ENCODE measurements around the gene IRF5.
"Not testable (repeated sequence)": the region's sequence is repeated elsewhere in the genome, so short reads cannot be mapped to it uniquely, and the experiment has no call there.

IRF5 gene

DNA sequence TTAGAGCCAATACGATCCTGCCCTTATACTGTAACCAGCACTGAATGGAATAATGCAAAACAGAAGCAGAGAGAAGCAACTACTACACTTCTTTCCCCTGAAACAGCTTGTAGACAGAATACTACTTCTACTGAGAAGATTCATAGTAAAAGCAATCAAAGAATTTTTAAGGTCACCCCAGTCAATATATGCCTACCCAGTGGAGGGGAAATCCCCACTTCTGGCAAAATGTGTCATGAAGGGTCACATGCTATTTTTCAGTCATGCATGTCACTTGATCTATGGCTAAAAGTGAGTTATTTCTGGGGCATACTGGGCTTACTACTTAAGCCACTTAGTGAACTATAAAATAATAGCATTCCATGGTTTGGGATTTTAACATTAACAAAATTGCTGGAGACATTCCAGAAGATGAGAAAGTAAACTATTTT, 25.6 kb downstream of the IRF5 start:
- no peak for DNase-seq (ENCODE audit: low spot score)

DNA sequence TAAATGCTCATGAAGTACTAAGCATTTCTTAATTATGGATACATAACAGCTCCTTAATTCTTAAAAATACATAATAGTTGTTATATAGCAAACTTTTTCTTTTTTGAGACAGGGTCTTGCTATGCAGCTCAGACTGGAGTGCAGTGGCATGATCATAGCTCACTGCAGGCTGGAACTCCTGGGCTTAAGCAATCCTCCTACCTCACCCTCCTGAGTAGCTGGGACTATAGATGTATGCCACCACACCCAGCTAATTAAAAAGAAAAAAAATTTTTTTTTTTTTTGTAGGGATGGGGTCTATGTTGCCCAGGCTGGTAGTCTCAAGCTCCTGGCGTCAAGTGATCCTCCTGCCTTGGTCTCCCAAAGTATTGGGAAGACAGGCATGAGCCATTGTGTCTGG, 30.9 kb downstream of the IRF5 start:
- no peak for DNase-seq (ENCODE audit: low spot score)

DNA sequence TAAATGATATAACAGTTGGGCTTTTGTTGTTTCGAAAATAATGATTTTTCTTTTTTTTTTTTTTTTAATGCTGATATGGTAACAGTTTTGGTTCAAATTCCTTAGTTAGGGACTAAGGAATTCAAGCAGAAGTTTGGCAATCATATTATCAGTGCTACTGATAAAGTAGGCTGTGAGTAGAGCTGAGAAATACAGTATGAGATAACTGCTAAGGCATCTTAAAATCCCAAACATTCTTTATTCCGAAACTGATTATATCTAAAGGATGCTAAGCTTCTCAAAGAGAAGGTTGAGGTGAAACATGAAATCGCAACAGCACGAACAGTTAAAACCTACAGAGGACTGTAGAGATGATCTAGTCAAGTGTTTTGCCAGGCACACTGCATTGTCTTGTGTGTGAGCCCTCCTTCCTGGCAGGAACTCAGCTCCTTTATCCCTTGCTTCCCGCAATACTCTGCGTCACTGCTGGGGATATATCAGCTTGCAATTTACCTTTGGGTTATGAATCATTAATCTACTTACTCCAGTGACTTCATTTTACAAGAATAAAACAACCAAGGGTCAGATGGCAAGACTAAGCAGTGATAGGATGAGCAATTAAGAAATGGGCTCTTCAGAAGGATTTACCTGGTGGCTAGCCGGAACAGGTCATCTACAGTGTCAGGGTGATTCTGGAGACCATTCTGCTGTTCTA, 36.7 kb downstream of the IRF5 start:
- no peak for DNase-seq (ENCODE audit: low spot score)

DNA sequence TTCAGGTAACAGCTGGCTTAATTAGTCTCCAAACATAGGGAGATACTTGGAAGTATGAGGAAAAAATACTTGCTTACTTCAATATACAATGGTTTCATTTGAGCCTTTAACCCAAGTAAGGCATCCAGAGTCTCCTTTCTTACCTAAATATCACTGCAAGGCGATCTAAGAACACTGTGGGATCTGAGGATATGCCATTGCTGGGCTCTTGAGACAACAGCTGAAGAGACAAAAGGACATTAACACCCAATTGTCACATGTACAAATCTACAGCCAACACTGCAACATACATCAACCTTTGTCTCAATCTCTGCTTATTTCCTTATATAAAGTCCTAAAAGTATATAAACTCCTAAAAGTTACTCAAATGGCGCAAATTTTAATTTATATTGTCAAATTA, 44.4 kb downstream of the IRF5 start:
- DNase-seq (ENCODE audit: low spot score): no peak

DNA sequence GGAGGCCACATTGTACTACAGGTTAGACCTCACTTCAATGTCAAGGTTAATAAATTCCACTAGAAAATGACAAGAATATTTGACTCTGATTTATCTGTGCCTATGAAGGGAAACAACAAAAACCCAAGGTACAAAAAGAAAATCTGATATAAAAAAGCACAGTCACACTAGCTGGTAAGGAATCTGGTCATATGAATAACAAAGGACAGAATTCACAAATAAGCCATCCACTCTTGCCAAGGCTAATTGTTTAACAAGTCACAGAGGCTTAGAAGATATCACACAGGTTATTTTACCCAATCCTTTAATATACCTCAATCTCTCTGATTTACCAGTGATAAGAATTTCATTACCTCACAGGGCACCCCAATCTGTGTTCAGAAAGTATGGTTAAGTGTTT, 47.9 kb downstream of the IRF5 start:
- DNase-seq (ENCODE audit: low spot score): no peak

DNA sequence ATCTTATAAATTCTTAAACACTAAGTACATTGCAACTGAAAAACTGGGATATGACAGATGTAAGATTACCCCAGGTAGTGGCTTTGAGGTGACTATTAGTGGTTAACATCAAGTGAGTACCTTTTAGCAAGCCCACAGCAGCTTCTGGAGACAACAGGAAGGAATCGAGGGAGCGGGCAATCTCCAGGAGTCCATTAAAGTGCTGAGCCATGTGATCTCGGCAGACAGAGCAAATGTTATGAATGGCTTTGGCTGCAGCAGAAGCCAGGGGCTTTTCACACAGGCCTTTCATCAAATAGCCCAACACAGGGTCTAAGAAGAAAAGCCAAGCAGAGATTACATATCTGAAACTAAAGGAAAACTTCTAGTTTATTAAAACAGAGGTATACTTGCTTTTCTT, 48.9 kb downstream of the IRF5 start:
- DNase-seq (ENCODE audit: low spot score): no peak

DNA sequence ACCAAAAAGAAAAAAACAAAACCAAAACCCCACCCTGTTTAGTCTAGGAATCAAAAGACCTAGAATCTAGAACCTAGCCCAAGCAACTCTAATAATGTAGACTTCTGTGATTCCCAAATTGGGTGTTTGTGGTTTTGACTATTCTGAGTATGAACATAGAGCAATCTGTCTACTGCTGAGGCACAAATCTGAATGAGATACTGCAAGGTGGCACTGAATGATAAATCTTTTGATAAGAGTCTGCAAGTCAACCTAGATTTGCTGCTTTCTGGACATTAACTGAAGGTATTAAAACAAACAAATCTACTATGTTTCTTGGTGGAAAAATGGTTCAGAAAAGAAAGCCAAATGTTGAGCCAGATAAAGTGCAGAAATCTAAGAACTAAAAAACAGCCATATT, 50.6 kb downstream of the IRF5 start:
- no peak for DNase-seq (ENCODE audit: low spot score)

DNA sequence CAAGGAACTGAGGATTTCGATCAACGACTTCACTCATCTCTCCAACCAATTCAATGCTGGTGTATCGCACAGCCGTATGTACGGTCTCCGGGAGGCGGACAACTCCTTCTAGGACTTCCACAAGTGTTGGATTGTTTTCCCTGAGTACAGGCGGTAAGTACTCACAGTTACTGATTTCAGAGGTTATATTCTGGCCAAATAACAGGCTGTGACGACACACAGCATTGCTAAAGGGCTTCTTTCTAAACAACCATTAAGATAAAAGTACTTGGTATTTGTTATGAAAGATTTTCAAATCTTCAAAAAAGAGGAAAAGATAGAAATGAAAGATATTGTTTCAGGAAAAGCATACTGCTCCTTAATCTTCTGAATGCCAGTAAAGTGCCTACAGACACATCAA, 52.2 kb downstream of the IRF5 start:
- no peak for DNase-seq (ENCODE audit: low spot score)

DNA sequence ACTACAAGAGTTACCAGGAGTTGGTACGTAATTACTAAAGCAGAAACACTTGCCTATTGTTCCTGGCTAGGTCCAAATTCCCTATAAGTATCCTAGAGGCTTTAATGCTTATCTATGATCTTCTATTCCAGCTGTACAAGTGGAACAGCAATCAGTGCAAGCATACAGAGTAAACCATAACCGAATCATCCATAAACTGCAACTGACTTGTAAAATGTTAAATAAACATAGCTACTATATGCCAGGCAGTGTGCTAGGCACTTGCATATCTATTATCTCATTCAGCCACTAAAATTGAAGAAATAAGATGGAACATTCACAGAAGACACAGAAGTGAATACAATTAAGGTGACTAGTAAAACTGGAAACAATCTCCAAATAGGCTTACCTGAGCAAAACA, 55.7 kb downstream of the IRF5 start:
- DNase-seq (ENCODE audit: low spot score): no peak

DNA sequence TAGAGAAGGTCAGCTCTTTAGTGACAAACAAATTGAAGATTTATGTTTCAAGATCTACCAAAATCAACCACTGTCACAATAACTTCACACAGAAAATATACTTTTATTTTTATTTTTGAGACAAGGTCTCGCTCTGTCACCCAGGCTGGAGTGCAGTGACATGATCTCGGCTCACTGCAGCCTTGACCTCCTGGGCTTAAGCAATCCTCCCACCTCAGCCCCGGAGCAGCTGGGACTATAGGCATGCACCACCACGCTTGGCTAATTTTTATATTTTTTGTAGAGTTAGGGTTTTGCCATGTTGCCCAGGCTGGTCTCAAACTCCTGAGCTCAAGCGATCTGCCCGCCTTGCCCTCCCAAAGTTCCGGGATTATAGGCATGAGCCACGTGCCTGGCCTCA, 56.8 kb downstream of the IRF5 start:
- DNase-seq (ENCODE audit: low spot score): not testable (repeated sequence)

DNA sequence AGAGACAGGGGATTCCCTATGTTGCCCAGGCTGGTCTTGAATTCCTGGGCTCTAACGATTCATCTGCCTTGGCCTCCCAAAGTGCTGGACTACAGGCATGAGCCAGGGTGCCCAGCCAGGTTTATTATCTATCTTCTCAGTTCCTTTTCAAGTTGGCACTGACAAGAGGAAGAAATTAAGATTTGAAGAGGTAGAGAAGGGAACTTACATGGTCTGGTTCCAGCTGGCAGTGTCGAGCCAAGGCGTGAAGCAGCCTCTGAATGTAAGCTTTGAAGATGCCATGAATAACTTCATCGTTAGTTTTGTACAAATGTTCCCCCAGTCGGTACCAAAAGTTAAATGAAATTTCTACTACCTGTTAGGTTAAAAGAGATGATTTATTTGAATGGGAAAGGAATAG, 59.5 kb downstream of the IRF5 start:
- no peak for DNase-seq (ENCODE audit: low spot score)

Data from hematopoietic multipotent progenitor cell treated with erythropoietin and hydrocortisone succinate and interleukin-3 and kit ligand, for 15 days (in vitro differentiated cells).